Subcutaneous adipose tissue (tissue), 4 donors: ENCODE data around the gene PRKG1. TPM values are rescaled to one million over a fixed set of nuclear protein-coding genes. Genes with fewer than 3 reads are reported as not detected.

Source experiments
- total RNA-seq, 4 donors: library from RNA; depleted of rRNA; stranded (reverse); fragments of >200 nt; gene quantifications; one replicate each; pipeline ENCODE4 v1.1.0, GENCODE V29; 2016
- TF ChIP-seq, protein P1 (sequence below): fragments of 450-650 bp; IDR thresholded peaks from one replicate; pipeline ENCODE4 v1.5.1; 2016; ENCODE audit warnings: low read depth, mild to moderate bottlenecking, control low read depth, antibody characterized with exemption, moderate library complexity

Gene PRKG1
- total RNA-seq, 4 donors from 2014 or later, result 7.6 to 17.2 (median 10.7) TPM

DNA sequence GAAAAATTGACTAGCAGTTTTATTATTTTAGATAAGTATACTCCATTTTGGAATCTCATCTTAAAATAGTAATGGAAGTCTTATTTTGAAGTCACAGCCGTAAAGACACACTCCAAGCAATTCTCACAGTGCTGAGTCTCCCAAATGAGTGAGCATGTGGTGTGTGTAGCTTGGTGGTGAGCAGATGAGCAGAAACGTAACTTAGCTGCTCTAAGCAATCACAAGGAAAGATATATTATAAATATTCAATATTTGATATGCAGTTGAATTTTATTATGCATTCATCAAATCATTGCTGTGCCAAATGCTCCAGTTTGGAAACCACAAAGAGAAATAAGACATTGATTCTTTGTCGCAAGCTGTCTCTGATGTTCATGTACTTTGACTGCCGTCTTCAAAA lies 563.9 kb downstream of the PRKG1 start:
- TF ChIP-seq, protein P1, sequence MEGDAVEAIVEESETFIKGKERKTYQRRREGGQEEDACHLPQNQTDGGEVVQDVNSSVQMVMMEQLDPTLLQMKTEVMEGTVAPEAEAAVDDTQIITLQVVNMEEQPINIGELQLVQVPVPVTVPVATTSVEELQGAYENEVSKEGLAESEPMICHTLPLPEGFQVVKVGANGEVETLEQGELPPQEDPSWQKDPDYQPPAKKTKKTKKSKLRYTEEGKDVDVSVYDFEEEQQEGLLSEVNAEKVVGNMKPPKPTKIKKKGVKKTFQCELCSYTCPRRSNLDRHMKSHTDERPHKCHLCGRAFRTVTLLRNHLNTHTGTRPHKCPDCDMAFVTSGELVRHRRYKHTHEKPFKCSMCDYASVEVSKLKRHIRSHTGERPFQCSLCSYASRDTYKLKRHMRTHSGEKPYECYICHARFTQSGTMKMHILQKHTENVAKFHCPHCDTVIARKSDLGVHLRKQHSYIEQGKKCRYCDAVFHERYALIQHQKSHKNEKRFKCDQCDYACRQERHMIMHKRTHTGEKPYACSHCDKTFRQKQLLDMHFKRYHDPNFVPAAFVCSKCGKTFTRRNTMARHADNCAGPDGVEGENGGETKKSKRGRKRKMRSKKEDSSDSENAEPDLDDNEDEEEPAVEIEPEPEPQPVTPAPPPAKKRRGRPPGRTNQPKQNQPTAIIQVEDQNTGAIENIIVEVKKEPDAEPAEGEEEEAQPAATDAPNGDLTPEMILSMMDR, result no peak

DNA sequence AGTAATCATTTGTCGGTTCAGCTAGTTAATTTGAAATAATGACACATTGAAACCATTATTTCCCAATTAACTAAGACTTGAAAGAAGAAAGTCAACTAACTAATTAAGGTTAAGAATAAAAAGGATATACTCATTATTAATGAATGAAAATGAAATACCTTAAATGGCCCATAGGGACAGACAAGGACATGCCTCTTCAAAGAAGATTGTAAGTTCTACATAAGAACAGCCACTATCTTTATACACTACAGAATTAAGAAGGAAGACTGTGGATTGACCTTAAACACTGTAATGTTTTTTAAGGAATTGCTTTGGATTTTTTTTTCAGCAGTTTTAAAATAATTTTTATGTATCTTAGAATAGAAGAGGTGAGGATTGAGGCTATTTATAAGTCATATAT lies 564.5 kb downstream of the PRKG1 start:
- TF ChIP-seq, protein P1, result no peak

DNA sequence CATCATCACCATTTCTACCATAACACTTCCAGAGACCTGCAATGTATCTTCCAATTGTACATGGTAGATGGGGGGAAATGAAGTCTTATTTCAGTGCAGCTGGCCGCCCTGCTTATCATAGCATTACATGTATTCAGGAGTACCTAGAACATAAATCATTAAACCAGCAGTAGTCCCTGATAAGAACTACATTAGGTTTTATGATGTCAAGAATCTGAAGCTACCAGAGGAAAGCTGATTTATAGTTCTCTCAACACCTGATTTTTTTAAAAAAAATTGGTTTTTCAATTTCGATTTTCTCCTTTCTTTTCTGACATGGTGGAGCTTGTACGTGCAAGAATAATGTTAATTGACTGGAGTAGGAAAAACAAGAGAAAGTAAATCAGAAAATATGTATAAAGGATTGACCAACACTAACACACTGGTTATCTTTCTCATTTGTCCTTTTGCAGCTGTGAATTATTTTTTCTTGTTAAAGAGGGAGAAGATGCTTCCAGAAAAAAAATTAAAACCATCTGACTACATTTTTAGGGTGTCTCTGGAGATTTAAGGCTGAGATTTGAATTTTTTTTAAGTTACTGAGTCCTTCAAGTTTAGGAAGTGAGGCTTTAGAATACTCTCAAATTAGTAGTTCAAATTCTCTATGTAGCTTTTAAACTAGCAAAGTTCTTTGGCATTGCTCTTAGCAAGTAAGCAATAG lies 566.0 kb downstream of the PRKG1 start:
- TF ChIP-seq, protein P1, result no peak

DNA sequence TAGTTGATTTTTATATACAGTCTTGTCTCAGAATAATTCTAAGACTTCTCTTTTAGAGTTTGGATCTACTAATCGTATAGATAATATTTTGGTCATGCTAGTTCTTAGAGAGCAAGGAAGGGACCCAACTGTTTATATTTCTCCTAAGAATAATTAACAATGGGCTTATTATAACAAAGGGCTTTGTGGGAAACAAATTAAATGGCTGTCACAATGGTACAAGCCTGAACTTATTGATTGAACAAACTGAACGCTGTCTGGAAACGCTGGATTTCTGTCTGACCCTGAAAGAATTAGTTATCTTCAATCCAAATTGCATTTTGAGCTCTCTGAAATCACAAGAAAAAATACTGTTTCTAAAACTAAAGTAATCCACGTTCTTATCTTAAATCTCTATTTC lies 568.3 kb downstream of the PRKG1 start:
- TF ChIP-seq, protein P1, result no peak

DNA sequence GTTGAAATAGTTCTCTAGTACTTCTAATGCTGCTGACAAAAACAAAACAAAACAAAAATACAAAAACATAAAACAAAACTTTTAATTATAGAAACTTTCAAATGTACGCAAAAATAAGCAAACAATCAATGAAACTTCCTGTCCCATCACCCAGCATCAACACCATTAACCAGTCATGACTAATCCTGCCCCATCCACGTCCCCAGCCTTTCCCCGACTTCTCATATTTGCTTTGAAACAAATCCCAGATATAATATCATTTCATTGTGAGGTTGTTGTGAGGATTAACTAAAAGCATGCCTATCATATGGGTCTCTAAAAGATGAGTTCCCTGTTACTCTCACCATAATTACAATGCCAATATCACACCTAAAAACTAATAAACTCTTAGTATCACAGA lies 569.4 kb downstream of the PRKG1 start:
- TF ChIP-seq, protein P1, result no peak

DNA sequence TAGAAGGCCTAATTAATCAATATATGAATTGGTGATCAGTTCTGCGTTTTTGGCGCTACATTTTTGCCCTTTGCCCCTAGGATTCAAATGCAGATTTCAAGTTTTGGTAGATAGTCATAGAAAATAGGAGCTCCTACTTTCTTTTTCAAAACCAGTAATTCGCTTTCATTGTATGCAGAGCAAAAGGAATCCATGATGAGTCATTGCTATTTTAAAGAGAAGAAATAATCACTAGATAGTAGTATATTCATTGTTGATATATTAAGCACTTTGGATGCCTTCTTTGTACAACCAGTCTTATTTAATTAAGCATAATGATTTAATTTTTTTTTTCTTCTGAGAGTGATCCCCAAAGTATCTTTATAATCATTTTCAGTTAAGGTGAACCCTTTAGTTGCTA lies 574.8 kb downstream of the PRKG1 start:
- TF ChIP-seq, protein P1, result no peak

DNA sequence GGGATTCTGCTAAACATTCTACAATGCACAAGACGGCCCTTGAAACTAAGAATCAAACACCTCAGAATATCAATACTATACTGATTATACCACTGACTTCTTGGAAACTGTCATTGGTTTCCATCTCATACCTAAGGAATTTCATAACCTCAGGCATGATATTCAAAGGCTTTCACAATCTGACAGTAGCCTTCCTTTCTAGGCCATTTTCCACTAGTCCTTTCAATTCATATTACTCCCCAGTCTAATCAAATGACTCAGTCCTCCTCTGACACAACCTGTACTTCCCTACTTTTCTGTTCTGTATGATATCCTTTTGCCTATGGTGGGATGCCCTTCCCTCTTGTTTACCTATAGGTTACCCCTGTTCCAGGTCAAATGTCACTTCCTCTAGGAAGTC lies 576.8 kb downstream of the PRKG1 start:
- TF ChIP-seq, protein P1, result no peak
